GM21423 (cell line): ENCODE results near the gene AGPS.

Experiments
- ATAC-seq: cut with Tn5 transposase; IDR thresholded peaks from one replicate; pipeline ENCODE4 v1.9.1; 2021; ENCODE audit warnings: mild to moderate bottlenecking, moderate library complexity; ENCODE audit not compliant: unreplicated experiment

AGPS gene

DNA sequence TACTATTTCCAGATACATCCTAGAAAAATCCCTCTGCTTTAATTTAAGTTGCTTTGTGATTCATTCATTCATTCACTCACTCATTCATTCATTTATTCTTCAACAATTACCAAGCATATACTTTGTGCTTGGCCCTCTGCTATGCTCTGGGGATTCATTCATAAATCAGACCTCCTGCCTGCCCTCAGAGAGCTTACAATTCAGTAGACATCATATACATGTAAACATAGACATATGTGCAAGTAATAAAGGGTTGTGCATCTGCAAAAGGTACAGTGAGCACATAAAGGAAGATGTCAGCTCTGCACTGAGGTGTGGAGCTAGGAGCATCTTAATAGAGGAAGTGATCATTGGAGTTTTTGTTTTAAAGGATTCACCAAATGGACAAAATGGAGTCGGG, 189.4 kb downstream of the AGPS start:
- ATAC-seq, result no peak

DNA sequence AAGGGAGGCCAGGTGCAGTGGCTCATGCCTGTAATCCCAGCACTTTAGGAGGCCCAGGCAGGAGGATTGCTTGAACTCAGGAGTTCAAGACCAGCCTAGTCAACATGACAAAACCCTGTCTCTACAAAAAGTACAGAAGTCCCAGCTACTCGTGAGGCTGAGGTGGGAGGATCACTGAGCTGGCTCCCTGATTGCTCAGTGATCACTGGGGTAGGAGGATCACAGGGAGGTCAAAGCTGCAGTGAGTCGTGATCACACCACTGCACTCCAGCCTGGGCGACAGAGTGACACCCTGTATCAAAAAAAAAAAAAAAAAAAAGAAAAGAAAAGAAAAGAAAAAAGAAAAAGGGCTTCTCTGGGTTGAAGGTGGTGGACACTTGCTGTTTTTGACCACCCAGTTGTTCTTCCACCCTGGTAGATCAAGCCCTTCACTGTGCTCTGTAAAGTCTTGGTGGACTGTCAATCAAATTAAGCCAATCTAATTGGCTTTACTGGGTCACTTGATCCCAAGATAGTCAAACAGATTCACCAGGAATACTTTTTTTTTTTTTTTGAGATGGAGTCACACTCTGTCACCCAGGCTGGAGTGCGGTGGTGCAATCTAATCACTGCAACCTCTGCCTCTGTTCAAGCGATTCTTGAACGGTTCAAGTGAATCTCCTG, 191.6 kb downstream of the AGPS start:
- ATAC-seq, result no peak

DNA sequence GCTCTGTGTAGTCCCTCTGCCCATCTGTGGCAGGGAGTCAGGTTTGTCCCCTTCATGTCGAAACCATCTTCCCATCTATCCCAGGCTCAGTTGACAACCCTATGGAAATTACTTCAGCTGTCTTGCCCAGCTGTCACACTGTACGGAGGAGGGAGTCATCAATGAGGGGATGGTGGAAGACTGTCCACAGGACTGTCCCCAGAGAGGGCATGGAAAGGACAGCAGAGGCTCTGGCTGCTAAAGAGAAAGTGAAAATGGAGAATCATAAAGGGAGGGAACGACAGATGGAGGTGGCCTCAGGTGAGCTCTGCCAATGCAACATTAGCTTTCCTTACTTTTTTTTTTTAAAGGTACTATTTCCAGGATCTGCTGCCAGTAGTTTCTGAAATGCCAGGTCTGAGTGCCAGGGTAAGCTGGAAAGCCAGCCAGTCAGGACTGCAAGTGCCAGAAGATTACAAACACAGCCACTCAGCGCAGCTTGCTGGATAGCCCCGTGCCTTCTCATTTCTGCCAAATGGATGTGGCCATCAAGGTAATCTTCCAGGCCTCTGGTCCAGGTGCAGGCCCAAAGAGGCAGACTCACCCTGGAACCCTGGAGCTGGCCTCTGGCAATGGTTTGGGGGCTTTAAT, 192.8 kb downstream of the AGPS start:
- no peak for ATAC-seq

DNA sequence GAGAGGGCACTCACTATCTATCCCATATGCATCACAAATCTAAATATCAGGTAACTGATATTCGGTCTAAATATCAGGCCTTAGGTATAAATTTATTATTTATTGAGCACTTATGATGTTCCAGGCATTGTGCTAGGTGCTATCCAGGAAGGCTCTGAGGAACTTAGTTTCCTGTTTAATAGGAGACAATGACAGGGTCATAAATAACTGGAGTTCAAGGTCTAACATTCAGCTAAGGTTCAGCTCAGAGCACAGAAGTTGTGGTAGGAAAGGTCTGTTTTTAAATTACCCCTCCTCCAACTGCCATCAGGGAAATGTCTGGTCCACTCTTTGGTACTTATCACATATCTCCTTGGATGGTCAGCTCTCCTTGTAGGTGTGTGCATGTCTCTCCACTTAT, 193.6 kb downstream of the AGPS start:
- ATAC-seq, result no peak

DNA sequence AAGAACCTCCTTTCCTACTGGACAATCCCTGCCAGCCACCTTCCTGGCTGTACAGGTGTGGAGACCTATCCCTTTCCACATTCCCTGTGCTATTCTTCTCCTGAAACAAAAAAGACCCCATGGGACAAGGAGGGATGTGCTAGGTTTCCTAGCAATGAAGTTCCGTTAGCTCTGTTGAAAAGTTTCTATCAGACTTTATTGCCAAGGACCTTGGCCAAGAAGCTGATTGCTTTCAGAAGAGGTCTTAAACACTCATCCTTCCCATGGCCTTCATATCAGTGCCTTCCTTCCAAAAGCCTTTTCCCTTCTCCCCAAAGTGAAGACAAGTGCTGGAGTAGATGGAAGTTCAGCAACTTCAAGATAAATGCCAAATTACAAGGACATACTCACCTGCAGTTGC, 194.8 kb downstream of the AGPS start:
- no peak for ATAC-seq

DNA sequence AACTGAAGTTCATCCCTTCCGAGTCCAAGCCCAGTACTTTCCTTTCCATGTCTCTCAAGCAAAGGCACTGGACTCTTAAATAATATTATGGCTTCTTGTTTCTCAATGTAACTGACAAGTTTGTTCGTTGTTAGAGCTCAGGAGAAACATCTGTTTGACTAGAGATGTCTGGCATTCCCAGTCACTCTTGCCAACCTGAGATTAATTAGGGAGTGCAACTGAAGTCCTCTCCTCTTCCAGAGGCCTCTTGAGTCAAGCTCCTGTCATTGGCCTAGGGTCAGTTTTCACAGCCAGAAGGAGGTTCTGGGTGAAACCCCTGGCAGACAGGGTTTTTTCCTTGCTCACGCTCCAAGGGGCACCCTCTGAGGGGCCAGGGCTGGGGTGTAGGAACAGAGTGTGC, 196.1 kb downstream of the AGPS start:
- no peak for ATAC-seq

DNA sequence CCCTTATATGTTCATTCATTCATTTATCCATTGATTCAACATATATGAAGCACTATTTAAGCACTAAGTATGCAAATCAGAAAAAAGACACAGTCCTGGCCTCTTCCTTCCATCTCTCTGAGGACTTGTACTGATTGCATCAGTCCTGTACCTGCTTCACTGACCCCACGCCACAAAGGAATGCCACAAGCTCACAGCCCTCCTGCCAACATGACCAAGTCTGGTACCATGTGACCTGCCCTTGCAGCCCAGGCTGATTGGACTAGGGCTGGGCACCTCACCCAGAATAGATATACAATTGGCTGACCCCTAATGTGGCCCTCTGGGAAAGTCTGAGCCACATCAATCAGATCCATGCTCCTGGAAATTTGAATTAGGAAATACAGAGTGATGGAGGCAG, 196.6 kb downstream of the AGPS start:
- ATAC-seq, result no peak

DNA sequence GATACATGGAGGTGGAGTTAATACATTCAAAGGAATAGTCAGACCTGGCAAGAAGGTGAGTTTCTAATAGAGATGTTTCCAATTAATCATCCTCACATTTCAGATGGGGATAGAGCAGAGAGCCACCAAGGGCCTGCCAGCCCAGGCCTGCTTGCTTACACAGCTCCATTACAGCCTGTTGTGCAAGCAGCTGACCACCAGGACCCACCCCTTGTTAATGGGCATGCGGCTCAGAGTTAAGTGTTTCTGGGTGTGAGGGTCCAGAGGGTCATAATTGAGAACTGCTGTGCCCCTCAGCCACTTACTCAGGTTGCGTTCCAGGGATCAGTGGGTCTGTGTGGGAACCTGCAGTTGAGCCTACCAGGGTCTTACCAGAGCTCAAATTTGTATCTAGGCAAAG, 199.8 kb downstream of the AGPS start:
- no peak for ATAC-seq

DNA sequence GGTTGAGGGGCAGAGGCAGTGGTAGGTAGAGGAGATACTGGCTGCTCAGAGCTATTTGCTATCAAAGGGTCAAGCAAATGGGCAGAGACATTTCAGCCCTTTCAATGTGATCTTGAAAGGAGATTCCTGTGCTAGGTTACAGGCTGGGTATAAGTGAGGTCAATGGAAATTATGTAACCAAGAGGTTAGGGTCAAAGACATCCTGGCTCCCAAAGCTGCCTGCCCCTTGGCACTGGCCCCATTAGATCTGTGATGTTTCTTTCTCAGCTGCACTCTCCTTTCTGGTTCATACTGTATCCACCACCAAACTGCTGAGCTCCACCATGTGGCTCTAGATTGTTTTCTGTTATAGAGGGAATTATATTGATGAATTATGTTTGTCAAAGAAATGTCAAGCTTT, 200.4 kb downstream of the AGPS start:
- ATAC-seq, result no peak

DNA sequence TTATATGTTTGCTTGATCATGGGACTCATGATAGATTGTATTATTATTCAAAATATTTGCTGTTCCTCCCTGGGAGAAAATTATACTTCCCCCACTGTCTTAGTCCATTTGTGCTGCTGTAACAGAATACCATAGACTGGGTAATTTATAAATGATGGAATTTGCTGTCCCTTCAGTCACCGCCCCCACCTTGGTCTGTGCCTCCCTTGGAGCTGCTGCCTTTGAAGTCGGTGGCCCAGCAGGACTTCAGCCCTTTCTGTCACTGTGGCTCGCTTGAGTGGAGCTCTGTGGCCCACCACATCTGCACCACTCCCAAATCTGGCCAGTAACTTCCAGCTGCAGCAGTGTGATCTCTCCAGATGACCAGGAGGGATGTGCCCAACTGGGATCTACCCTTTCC, 200.8 kb downstream of the AGPS start:
- no peak for ATAC-seq
